Lower leg skin (tissue), 3 donors: ENCODE data around the gene MOK.

Experiments used
- POLR2A ChIP-seq, 2 donors: fragments of 450-650 bp; IDR thresholded peaks; one replicate each; pipeline ENCODE4 v1.6.1; 2016 to 2017; ENCODE audit warnings: antibody characterized with exemption in 2 of 2, mild to moderate bottlenecking in 1 of 2, moderate library complexity in 1 of 2
- TF ChIP-seq, protein P1 (sequence below), 3 donors: fragments of 450-650 bp; IDR thresholded peaks; one replicate each; pipeline ENCODE4 v1.5.1; 2016; ENCODE audit warnings: antibody characterized with exemption in 3 of 3, mild to moderate bottlenecking in 3 of 3, moderate library complexity in 2 of 3

GRCh38 chr14:102212845-102213244, 92.1 kb downstream of the MOK start:
- TF ChIP-seq, protein P1, sequence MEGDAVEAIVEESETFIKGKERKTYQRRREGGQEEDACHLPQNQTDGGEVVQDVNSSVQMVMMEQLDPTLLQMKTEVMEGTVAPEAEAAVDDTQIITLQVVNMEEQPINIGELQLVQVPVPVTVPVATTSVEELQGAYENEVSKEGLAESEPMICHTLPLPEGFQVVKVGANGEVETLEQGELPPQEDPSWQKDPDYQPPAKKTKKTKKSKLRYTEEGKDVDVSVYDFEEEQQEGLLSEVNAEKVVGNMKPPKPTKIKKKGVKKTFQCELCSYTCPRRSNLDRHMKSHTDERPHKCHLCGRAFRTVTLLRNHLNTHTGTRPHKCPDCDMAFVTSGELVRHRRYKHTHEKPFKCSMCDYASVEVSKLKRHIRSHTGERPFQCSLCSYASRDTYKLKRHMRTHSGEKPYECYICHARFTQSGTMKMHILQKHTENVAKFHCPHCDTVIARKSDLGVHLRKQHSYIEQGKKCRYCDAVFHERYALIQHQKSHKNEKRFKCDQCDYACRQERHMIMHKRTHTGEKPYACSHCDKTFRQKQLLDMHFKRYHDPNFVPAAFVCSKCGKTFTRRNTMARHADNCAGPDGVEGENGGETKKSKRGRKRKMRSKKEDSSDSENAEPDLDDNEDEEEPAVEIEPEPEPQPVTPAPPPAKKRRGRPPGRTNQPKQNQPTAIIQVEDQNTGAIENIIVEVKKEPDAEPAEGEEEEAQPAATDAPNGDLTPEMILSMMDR (IDR thresholded peaks at IDR 0.05), result no peak
- TF ChIP-seq POLR2A (IDR thresholded peaks at IDR 0.05), result no peak
